A673 (cell line): ENCODE data around the gene CDC42EP2. TPM values are rescaled to one million over a fixed set of nuclear protein-coding genes. Genes with fewer than 3 reads are reported as not detected.
A peak's percentile ranks its signal among the peaks of the same experiment; 100 is the strongest.

Experiments
- BruUV-seq: library from RNA; stranded (reverse); fragments of 400-500 nt; replicated peaks from 2 replicates; lab custom pipeline; 2021; lab: Mats Ljungman, UMichigan
- CTCF ChIA-PET: fragments of 300-600 bp; sonication (Branson Sonifier 250); formaldehyde crosslinking; loops from one replicate; lab custom pipeline; 2022; ENCODE audit warnings: antibody characterized with exemption; lab: Charles Lee
- POLR2A ChIA-PET: fragments of 300-600 bp; sonication (Branson Sonifier 250); formaldehyde crosslinking; loops from one replicate; lab custom pipeline; 2022; ENCODE audit warnings: antibody characterized with exemption; ENCODE audit not compliant: low non-redundant PET; lab: Charles Lee
- DNase-seq: peaks from one replicate; pipeline ENCODE4 v3.0.0-alpha.2; 2015; ENCODE audit warnings: low spot score
- H3K27ac ChIP-seq: fragments of 200-600 bp; sonication (generic); 2 replicates; pipeline ENCODE4 v1.5.1; 2016; ENCODE audit warnings: mixed run types, low read depth, mild to moderate bottlenecking, mixed read lengths, antibody characterized with exemption, low read length; ENCODE audit not compliant: poor library complexity, severe bottlenecking
- H3K27me3 ChIP-seq: fragments of 200-600 bp; sonication (generic); replicated peaks from 2 replicates; pipeline ENCODE4 v1.6.1; 2017; ENCODE audit warnings: mixed run types, low read depth, mild to moderate bottlenecking, mixed read lengths, antibody characterized with exemption, low read length; ENCODE audit not compliant: insufficient read depth, poor library complexity
- H3K36me3 ChIP-seq: fragments of 200-600 bp; sonication (generic); 2 replicates; pipeline ENCODE4 v1.6.1; 2016; ENCODE audit warnings: mixed run types, mild to moderate bottlenecking, mixed read lengths, antibody characterized with exemption, low read length; ENCODE audit not compliant: insufficient read depth, poor library complexity, severe bottlenecking
- H3K4me1 ChIP-seq: fragments of 200-600 bp; sonication (generic); 2 replicates; pipeline ENCODE4 v1.6.1; 2017; ENCODE audit warnings: mixed run types, mild to moderate bottlenecking, mixed read lengths, antibody characterized with exemption, low read length; ENCODE audit not compliant: insufficient read depth, poor library complexity, severe bottlenecking
- H3K4me3 ChIP-seq: fragments of 200-600 bp; sonication (generic); 2 replicates; pipeline ENCODE4 v1.5.1; 2016; ENCODE audit warnings: low read depth, mixed run types, mild to moderate bottlenecking, mixed read lengths, low read length; ENCODE audit not compliant: poor library complexity, severe bottlenecking
- H3K9me3 ChIP-seq: fragments of 200-600 bp; sonication (generic); 2 replicates; pipeline ENCODE4 v1.6.1; 2016; ENCODE audit warnings: mixed run types, low read depth, mild to moderate bottlenecking, mixed read lengths, antibody characterized with exemption, low read length; ENCODE audit not compliant: poor library complexity, severe bottlenecking
- EZH2 ChIP-seq: fragments of 200-600 bp; sonication (generic); IDR thresholded peaks from 2 replicates; pipeline ENCODE4 v1.6.1; 2017; ENCODE audit warnings: borderline replicate concordance, low read depth, mild to moderate bottlenecking, mixed read lengths, antibody characterized with exemption, low read length; ENCODE audit not compliant: poor library complexity, severe bottlenecking
- intact Hi-C: fragments of 100-400 bp; cut with micrococcal nuclease; formaldehyde crosslinking; loops from one replicate; pipeline ENCODE4 v1.10.0; 2022; ENCODE audit not compliant: unreplicated experiment
- total RNA-seq: library from RNA; stranded (reverse); gene quantifications from 2 replicates; pipeline ENCODE4 v1.2.3, GENCODE V29; 2021
- TF ChIP-seq, protein P1 (sequence below): fragments of 300-800, 200-600 bp; sonication (generic); conservative IDR thresholded peaks from 2 replicates; pipeline ENCODE4 v1.5.1; 2017; ENCODE audit warnings: low read depth, mild to moderate bottlenecking, antibody characterized with exemption, low read length, moderate library complexity, mixed read lengths

The CDC42EP2 gene
- total RNA-seq, 1 experiment from 2014 or later = 4.8 TPM

DNA sequence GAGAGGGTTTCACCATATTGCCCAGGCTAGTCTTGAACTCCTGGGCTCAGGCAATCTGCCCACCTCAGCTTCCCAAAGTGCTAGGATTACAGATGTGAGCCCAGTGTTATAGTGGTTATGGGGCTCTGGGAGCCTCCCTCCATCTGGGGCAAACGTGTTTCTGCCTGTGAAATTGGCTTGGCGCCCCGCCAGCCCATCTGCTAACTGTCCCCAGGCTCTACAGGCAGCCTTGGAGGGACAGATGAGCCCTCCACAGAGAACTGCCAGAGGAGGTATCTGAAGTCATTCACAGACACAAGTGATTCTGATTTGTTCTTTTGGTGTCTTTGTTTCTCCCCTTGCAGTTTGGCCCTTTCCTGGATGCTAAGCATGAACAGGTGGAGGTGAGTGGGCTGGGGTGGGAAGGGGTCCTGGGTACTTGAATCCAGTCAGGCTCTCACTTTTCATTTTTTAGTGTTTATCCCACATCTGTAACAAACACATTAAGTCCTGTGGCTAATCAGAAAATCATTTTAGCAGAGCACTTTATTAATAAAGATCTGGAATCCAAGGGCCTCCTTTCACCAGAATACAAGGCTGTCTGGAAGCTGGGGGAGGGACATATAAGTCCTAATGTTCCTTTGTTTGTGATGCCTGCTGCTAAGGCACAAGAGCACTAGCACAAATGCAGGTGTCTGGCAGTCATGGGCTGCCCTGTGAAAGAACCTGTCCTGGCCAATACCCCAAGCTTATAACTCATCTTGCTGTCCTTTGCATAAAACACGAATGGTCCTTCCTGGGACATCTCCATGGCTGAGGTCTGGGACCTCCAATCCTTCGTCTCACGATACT lies 25.7 kb upstream of the CDC42EP2 start:
- TF ChIP-seq, protein P1, sequence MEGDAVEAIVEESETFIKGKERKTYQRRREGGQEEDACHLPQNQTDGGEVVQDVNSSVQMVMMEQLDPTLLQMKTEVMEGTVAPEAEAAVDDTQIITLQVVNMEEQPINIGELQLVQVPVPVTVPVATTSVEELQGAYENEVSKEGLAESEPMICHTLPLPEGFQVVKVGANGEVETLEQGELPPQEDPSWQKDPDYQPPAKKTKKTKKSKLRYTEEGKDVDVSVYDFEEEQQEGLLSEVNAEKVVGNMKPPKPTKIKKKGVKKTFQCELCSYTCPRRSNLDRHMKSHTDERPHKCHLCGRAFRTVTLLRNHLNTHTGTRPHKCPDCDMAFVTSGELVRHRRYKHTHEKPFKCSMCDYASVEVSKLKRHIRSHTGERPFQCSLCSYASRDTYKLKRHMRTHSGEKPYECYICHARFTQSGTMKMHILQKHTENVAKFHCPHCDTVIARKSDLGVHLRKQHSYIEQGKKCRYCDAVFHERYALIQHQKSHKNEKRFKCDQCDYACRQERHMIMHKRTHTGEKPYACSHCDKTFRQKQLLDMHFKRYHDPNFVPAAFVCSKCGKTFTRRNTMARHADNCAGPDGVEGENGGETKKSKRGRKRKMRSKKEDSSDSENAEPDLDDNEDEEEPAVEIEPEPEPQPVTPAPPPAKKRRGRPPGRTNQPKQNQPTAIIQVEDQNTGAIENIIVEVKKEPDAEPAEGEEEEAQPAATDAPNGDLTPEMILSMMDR = no peak
- no peak for TF ChIP-seq EZH2
- BruUV-seq = no TSS peak
- no peaks in the 10 kb centered on the region for H3K27me3 ChIP-seq
- POLR2A ChIA-PET = interaction anchor here (0.7 kb wide), 1 partner anchor 44 kb away, joined by 5 read pairs; no protein-coding TSS in a partner anchor
- H3K4me3 ChIP-seq = no peak overlapping the region
- intact Hi-C loops = no loop called here
- CTCF ChIA-PET = interaction anchor here (0.6 to 1.0 kb wide), 2 partner anchors 14 to 23 kb away, joined by 3 to 4 read pairs; no protein-coding TSS in a partner anchor
- H3K27ac ChIP-seq = peak overlapping the region; percentile 40
- H3K4me1 ChIP-seq = peaks cover 39% of the 10 kb centered on the region
- DNase-seq = peak; percentile 79
- H3K9me3 ChIP-seq = no peaks in the 10 kb centered on the region
- peaks cover 82% of the 10 kb centered on the region for H3K36me3 ChIP-seq

DNA sequence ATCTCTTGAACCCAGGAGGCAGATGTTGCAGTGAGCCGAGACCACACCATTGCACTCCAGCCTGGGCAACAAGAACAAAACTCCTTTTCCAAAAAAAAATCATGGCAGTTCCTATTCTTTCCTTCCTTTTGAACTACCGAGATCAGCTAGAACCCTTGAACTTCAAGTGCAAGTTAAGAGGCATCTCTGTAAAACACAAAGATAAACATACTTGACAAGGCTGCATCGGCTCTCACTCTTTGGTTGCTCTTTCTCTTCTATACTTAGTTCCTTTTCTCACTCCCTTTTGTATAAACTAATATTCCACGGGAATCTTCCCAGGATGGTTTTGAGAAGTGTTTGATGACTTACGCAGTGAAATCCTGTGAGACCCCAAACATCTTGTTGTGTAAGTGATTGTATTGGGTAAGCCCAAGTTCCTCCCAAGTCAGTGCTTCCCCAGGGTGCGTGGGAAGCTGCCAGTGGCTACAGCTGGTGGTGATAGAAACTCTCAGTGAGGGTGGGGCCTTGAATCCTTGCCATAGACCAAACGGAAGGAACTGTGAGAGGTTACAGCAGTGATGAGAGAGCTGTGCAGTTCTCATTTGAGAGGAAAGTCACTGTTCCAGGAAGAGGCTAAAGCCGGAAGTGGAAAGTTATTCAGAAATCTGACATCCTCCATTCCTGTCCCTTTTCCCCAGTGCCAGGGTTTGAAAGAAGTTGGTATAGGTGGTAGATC lies 24.1 kb upstream of the CDC42EP2 start:
- DNase-seq = peak; percentile 91
- TF ChIP-seq, protein P1 = no peak
- TF ChIP-seq EZH2 = no peak
- no peaks in the 10 kb centered on the region for H3K9me3 ChIP-seq
- H3K4me1 ChIP-seq = peaks cover 39% of the 10 kb centered on the region
- intact Hi-C loops = no loop called here
- no peaks in the 10 kb centered on the region for H3K27me3 ChIP-seq
- no TSS peak for BruUV-seq
- ChIA-PET POLR2A (interaction anchor here (0.5 to 0.6 kb wide), 2 partner anchors 28 to 1974 kb away, joined by 6 read pairs; no protein-coding TSS in a partner anchor), CTCF (interaction anchor here (0.6 to 1.5 kb wide), 2 partner anchors 24 to 100 kb away, joined by 4 read pairs; partner anchors contain the start of gene CDC42EP2)
- H3K36me3 ChIP-seq = peaks cover 88% of the 10 kb centered on the region
- H3K4me3 ChIP-seq = no peak overlapping the region
- peak overlapping the region; percentile 74 for H3K27ac ChIP-seq

DNA sequence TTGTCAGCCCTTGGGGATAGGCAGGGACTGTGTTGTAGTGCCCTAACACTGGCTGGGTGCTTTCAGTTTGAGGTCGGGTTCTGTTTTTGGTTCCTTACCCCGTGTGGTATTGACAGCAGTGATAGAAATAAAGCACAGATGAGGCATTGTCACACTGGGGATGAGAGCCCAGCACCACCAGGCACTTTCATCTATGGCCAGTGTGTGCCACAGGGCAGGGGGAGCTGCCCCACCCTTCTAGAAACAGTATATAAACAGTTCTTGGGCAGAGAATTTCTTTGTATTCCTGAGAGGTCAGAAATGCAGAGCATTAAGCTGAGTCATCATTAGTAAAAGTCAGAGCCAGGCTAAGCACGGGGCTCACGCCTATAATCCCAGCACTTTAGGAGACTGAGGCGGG lies 23.1 kb upstream of the CDC42EP2 start:
- TF ChIP-seq EZH2 = no peak
- TF ChIP-seq, protein P1 = no peak
- H3K27me3 ChIP-seq = no peaks in the 10 kb centered on the region
- peak overlapping the region; percentile 74 for H3K27ac ChIP-seq
- no TSS peak for BruUV-seq
- no peak overlapping the region for H3K4me3 ChIP-seq
- intact Hi-C loops = no loop called here
- POLR2A ChIA-PET = no interaction called here
- H3K9me3 ChIP-seq = no peaks in the 10 kb centered on the region
- DNase-seq = no peak
- H3K36me3 ChIP-seq = peaks cover 88% of the 10 kb centered on the region
- H3K4me1 ChIP-seq = peaks cover 39% of the 10 kb centered on the region
- CTCF ChIA-PET = interaction anchor here (1.5 kb wide), 1 partner anchor 23 kb away, joined by 4 read pairs; the partner anchor contains the start of gene CDC42EP2
